ENCODE data around the gene NUP210L.
"Not testable (repeated sequence)": the region's sequence is repeated elsewhere in the genome, so short reads cannot be mapped to it uniquely, and the experiment has no call there.

Gene NUP210L

GRCh38 chr1:154167461-154167860, 12.6 kb upstream of the NUP210L start:
- no peak for DNase-seq

- DNase-seq: no peak
Observed at GRCh38 chr1:154166207-154166606, 11.3 kb upstream of the NUP210L start.

- DNase-seq: no peak
Observed at GRCh38 chr1:154159554-154159953, 4.7 kb upstream of the NUP210L start.

GRCh38 chr1:154158307-154159125, 3.6 kb upstream of the NUP210L start:
- no peak for DNase-seq

GRCh38 chr1:154157520-154158306, 2.8 kb upstream of the NUP210L start:
- no peak for DNase-seq

GRCh38 chr1:154155251-154155650, 378 bp upstream of the NUP210L start:
- no peak for DNase-seq

- DNase-seq: no peak
Observed at GRCh38 chr1:154154053-154154452, 820 bp downstream of the NUP210L start.

- no peak for DNase-seq
Observed at GRCh38 chr1:154151311-154151710, 3.6 kb downstream of the NUP210L start.

GRCh38 chr1:154148807-154149206, 6.1 kb downstream of the NUP210L start:
- no peak for DNase-seq

- DNase-seq: not testable (repeated sequence)
Observed at GRCh38 chr1:154147505-154147904, 7.4 kb downstream of the NUP210L start.

- DNase-seq: no peak
Observed at GRCh38 chr1:154145986-154146385, 8.9 kb downstream of the NUP210L start.

- DNase-seq: no peak
Observed at GRCh38 chr1:154142358-154142757, 12.5 kb downstream of the NUP210L start.

GRCh38 chr1:154141240-154141639, 13.6 kb downstream of the NUP210L start:
- no peak for DNase-seq

- DNase-seq: no peak
Observed at GRCh38 chr1:154137888-154138287, 17.0 kb downstream of the NUP210L start.

GRCh38 chr1:154133256-154133655, 21.6 kb downstream of the NUP210L start:
- no peak for DNase-seq

- no peak for DNase-seq
Observed at GRCh38 chr1:154129391-154129970, 25.4 kb downstream of the NUP210L start.

- DNase-seq: not testable (repeated sequence)
Observed at GRCh38 chr1:154123205-154123604, 31.7 kb downstream of the NUP210L start.

- DNase-seq: no peak
Observed at GRCh38 chr1:154117642-154118041, 37.2 kb downstream of the NUP210L start.

- no peak for DNase-seq
Observed at GRCh38 chr1:154115180-154115579, 39.7 kb downstream of the NUP210L start.

- no peak for DNase-seq
Observed at GRCh38 chr1:154104433-154105082, 50.3 kb downstream of the NUP210L start.

GRCh38 chr1:154100141-154100540, 54.7 kb downstream of the NUP210L start:
- DNase-seq: not testable (repeated sequence)

GRCh38 chr1:154097873-154098272, 57.0 kb downstream of the NUP210L start:
- DNase-seq: no peak

GRCh38 chr1:154095456-154096060, 59.3 kb downstream of the NUP210L start:
- DNase-seq: no peak

Measured in T1000 (cell line).